CD4-positive, alpha-beta T cell treated with Interleukin-15 for 4 hours (primary cell): Measurements from ENCODE around the gene APOC1.
A peak's percentile ranks its signal among the peaks of the same experiment; 100 is the strongest.
"Not testable (repeated sequence)": the region's sequence is repeated elsewhere in the genome, so short reads cannot be mapped to it uniquely, and the experiment has no call there.

Experiments used
- DNase-seq: peaks from one replicate; pipeline ENCODE4 v3.0.0-alpha.2; 2020; ENCODE audit warnings: low spot score

The APOC1 gene

GRCh38 chr19:44913512-44914432, 636 bp upstream of the APOC1 start:
- not testable (repeated sequence) for DNase-seq

- DNase-seq: no peak
Measured at GRCh38 chr19:44924243-44924725, 9.9 kb downstream of the APOC1 start.

- DNase-seq: no peak
Measured at GRCh38 chr19:44925114-44925891, 10.9 kb downstream of the APOC1 start.

- not testable (repeated sequence) for DNase-seq
Measured at GRCh38 chr19:44926245-44927077, 12.1 kb downstream of the APOC1 start.

- no peak for DNase-seq
Measured at GRCh38 chr19:44927746-44928145, 13.3 kb downstream of the APOC1 start.

- DNase-seq: no peak
Measured at GRCh38 chr19:44930088-44930487, 15.7 kb downstream of the APOC1 start.

- DNase-seq: no peak
Measured at GRCh38 chr19:44931541-44931940, 17.1 kb downstream of the APOC1 start.

GRCh38 chr19:44939668-44940067, 25.3 kb downstream of the APOC1 start:
- no peak for DNase-seq

- no peak for DNase-seq
Measured at GRCh38 chr19:44942067-44942571, 27.7 kb downstream of the APOC1 start, which contains the start of gene APOC4. Gene APOC4, plus strand, starts transcription at chr19:44942237. Its CDS starts 41 bp downstream, at chr19:44942278.

- DNase-seq: no peak
Measured at GRCh38 chr19:44943801-44944249, 29.4 kb downstream of the APOC1 start.

- DNase-seq: no peak
Measured at GRCh38 chr19:44947041-44947581, 32.7 kb downstream of the APOC1 start.

- no peak for DNase-seq
Measured at GRCh38 chr19:44948237-44948636, 33.8 kb downstream of the APOC1 start.

- no peak for DNase-seq
Measured at GRCh38 chr19:44948763-44949374, 34.5 kb downstream of the APOC1 start.

GRCh38 chr19:44949550-44949949, 35.1 kb downstream of the APOC1 start:
- no peak for DNase-seq

- peak; percentile 81 for DNase-seq
Measured at GRCh38 chr19:44951179-44952159, 37.1 kb downstream of the APOC1 start.

GRCh38 chr19:44954278-44954648, 39.9 kb downstream of the APOC1 start:
- DNase-seq: no peak

GRCh38 chr19:44954649-44955504, 40.5 kb downstream of the APOC1 start, which contains the start of gene CLPTM1:
Gene CLPTM1, plus strand, starts transcription at chr19:44955380. Its CDS starts 16 bp downstream, at chr19:44955396.
- peak; percentile 97 for DNase-seq
